Skin of body (tissue), 2 donors: Measurements from ENCODE around the gene ALB. TPM values are rescaled to one million over a fixed set of nuclear protein-coding genes. Genes with fewer than 3 reads are reported as not detected.

Experiments used
- DNase-seq: peaks from one replicate; lab custom pipeline; 2025; lab: John Stamatoyannopoulos, UW
- total RNA-seq: library from RNA; depleted of rRNA; stranded (reverse); fragments of >200 nt; gene quantifications from one replicate; pipeline ENCODE4 v1.2.3, GENCODE V29; 2014

ALB gene
- total RNA-seq, 1 donor from 2014 or later, result 0.69 TPM

DNA sequence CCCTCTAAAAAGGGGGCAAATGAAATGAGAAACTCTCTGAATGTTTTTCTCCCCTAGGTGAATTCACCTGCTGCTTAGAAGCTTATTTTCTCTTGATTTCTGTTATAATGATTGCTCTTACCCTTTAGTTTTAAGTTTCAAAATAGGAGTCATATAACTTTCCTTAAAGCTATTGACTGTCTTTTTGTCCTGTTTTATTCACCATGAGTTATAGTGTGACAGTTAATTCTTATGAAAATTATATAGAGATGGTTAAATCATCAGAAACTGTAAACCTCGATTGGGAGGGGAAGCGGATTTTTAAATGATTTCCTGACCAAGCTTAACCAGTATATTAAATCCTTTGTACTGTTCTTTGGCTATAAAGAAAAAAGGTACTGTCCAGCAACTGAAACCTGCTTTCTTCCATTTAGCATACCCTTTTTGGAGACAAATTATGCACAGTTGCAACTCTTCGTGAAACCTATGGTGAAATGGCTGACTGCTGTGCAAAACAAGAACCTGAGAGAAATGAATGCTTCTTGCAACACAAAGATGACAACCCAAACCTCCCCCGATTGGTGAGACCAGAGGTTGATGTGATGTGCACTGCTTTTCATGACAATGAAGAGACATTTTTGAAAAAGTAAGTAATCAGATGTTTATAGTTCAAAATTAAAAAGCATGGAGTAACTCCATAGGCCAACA is 4.2 kb downstream of the ALB start:
- DNase-seq, result no peak

DNA sequence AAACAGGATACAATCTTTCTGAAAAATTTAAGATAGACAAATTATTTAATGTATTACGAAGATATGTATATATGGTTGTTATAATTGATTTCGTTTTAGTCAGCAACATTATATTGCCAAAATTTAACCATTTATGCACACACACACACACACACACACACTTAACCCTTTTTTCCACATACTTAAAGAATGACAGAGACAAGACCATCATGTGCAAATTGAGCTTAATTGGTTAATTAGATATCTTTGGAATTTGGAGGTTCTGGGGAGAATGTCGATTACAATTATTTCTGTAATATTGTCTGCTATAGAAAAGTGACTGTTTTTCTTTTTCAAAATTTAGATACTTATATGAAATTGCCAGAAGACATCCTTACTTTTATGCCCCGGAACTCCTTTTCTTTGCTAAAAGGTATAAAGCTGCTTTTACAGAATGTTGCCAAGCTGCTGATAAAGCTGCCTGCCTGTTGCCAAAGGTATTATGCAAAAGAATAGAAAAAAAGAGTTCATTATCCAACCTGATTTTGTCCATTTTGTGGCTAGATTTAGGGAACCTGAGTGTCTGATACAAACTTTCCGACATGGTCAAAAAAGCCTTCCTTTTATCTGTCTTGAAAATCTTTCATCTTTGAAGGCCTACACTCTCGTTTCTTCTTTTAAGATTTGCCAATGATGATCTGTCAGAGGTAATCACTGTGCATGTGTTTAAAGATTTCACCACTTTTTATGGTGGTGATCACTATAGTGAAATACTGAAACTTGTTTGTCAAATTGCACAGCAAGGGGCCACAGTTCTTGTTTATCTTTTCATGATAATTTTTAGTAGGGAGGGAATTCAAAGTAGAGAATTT is 5.2 kb downstream of the ALB start:
- DNase-seq, result no peak

- no peak for DNase-seq
Measured at GRCh38 chr4:73409978-73410548, 6.0 kb downstream of the ALB start.

- no peak for DNase-seq
Measured at GRCh38 chr4:73410916-73411730, 7.0 kb downstream of the ALB start.

- no peak for DNase-seq
Measured at GRCh38 chr4:73411731-73412414, 7.8 kb downstream of the ALB start.

- no peak for DNase-seq
Measured at GRCh38 chr4:73413294-73413755, 9.2 kb downstream of the ALB start.

DNA sequence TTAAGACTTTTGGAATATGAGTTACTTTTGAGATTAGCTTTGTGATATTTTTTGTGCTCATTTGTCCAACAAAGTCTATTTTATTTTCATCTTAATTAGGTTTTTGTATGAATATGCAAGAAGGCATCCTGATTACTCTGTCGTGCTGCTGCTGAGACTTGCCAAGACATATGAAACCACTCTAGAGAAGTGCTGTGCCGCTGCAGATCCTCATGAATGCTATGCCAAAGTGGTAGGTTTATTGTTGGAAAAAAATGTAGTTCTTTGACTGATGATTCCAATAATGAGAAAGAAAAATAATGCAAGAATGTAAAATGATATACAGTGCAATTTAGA is 10.8 kb downstream of the ALB start:
- no peak for DNase-seq

GRCh38 chr4:73415807-73416238 is 11.7 kb downstream of the ALB start:
- DNase-seq, result no peak

- DNase-seq, result no peak
Measured at GRCh38 chr4:73416423-73417087, 12.5 kb downstream of the ALB start.

GRCh38 chr4:73417342-73417741 is 13.3 kb downstream of the ALB start:
- no peak for DNase-seq

- DNase-seq, result no peak
Measured at GRCh38 chr4:73417973-73418372, 13.9 kb downstream of the ALB start.

GRCh38 chr4:73418677-73419076 is 14.6 kb downstream of the ALB start:
- no peak for DNase-seq

DNA sequence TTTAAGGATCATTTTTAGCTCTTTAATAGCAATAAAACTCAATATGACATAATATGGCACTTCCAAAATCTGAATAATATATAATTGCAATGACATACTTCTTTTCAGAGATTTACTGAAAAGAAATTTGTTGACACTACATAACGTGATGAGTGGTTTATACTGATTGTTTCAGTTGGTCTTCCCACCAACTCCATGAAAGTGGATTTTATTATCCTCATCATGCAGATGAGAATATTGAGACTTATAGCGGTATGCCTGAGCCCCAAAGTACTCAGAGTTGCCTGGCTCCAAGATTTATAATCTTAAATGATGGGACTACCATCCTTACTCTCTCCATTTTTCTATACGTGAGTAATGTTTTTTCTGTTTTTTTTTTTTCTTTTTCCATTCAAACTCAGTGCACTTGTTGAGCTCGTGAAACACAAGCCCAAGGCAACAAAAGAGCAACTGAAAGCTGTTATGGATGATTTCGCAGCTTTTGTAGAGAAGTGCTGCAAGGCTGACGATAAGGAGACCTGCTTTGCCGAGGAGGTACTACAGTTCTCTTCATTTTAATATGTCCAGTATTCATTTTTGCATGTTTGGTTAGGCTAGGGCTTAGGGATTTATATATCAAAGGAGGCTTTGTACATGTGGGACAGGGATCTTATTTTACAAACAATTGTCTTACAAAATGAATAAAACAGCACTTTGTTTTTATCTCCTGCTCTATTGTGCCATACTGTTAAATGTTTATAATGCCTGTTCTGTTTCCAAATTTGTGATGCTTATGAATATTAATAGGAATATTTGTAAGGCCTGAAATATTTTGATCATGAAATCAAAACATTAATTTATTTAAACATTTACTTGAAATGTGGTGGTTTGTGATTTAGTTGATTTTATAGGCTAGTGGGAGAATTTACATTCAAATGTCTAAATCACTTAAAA is 15.3 kb downstream of the ALB start:
- DNase-seq, result no peak

DNA sequence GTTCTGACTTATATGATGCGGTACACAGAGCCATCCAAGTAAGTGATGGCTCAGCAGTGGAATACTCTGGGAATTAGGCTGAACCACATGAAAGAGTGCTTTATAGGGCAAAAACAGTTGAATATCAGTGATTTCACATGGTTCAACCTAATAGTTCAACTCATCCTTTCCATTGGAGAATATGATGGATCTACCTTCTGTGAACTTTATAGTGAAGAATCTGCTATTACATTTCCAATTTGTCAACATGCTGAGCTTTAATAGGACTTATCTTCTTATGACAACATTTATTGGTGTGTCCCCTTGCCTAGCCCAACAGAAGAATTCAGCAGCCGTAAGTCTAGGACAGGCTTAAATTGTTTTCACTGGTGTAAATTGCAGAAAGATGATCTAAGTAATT is 16.5 kb downstream of the ALB start:
- no peak for DNase-seq

DNA sequence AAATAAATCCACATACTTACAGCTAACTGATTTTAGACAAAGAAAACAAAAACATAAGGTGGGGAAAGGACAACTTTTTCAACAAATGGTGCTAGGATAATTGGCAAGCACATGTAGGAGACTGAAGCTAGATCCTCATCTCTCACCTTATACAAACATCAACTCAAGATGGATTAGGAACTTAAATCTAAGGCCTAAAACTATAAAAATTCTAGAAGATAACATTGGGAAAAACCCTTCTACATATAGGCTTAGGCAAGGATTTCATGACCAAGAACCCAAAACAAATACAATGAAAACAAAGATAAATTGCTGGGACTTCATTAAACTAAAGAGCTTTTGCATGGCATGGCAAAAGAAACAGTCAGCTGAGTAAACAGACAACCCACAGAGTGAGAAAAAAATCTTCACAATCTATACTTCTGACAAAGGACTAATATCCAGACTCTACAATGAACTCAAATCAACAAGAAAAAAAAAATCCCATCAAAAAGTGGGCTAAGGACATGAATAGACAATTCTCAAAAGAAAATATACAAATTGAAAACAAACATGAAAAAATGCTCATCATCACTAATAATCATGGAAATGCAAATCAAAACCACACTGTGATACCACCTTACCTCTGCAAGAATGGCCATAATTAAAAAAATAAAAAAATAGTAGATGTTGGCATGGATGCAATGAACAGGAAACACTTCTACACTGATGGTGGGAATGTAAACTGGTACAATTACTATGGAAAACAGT is 17.8 kb downstream of the ALB start:
- no peak for DNase-seq

DNA sequence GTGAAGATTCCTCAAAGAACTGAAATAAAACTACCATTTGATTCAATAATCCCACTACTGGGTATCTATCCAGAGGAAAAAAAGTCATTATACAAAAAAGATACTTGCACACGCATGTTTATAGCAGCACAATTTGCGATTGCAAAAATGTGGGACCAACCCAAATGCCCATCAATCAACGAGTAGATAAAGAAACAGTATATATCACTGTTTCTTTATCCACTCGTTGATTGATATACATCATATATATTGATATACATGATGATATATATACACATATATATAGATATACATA is 18.3 kb downstream of the ALB start:
- DNase-seq, result no peak

DNA sequence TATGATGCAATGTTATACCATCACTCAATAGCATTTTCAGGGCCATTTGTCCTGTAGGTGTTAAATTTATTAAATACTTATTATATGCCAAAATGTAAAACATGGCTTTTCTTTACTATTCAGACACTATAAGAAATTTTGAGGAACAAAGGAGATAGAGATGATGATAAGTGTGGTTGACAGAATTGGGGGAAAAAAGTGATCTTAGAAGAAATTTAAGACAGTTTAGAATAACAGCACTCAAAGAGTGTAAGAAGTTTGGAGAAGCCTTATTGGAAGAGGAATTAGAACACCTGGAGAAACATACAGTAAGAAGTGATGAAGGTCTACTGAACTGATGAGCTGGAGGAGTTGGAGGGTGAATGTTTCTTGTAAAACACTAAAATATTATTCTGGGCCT is 19.1 kb downstream of the ALB start:
- DNase-seq, result no peak

DNA sequence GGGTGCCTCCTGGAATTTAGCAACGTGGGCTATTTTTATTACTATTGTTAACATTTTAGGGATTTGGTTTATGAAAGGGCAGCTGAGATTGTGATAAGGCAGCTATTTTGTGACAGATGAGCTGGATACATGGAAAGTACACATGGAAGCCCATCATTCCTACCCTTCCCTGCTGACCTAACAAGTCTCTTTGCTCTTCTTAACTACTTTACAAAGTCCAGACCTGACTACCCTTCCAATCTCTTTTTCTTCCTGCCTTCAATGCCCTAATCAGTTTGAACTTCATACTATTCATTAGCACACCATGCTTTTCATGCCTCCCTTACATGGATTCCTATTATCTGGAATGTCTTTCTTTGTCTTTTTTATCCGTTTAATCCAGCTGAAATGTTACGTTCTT is 22.6 kb downstream of the ALB start:
- no peak for DNase-seq

- no peak for DNase-seq
Measured at GRCh38 chr4:73429118-73429517, 25.0 kb downstream of the ALB start.
